ENCODE data around the gene PECR. TPM values are rescaled to one million over a fixed set of nuclear protein-coding genes. Genes with fewer than 3 reads are reported as not detected.

The PECR gene
- total RNA-seq, 1 donor from 2014 or later, result 21.2 TPM

- Histone ChIP-seq H3K27ac (peak overlapping the region; percentile 51), H3K9ac (no peak overlapping the region), H4K20me1 (ENCODE audit: low read depth) (peaks cover 24% of the 10 kb centered on the region), H3K36me3 (peaks cover 61% of the 10 kb centered on the region), H3K27me3 (no peaks in the 10 kb centered on the region), H2AFZ (replicated peaks) (no peak overlapping the region), H3K9me3 (ENCODE audit: low read depth) (no peaks in the 10 kb centered on the region), H3F3A (ENCODE audit: low read depth) (peaks cover 48% of the 10 kb centered on the region), H3K4me1 (peaks cover 46% of the 10 kb centered on the region), H3K79me2 (ENCODE audit: low read depth) (peaks cover 100% of the 10 kb centered on the region), H3K4me3 (no peak overlapping the region), H3K4me2 (no peak overlapping the region)
- no peak overlapping the region for H3K4me3 Mint-ChIP-seq
- DNase-seq (ENCODE audit: low spot score), result no peak
- H3K27me3 Mint-ChIP-seq (ENCODE audit: insufficient read depth, low read depth), result no peaks in the 10 kb centered on the region
- TF ChIP-seq EZH2 (IDR thresholded peaks at IDR 0.05) (no peak), EZH2phosphoT487 (IDR thresholded peaks at IDR 0.05) (no peak), CTCF (IDR thresholded peaks at IDR 0.05) (no peak)
- peaks cover 37% of the 10 kb centered on the region for H3K4me1 Mint-ChIP-seq
- H3K9me3 Mint-ChIP-seq, result no peaks in the 10 kb centered on the region
- H3K36me3 Mint-ChIP-seq, result peaks cover 55% of the 10 kb centered on the region
- no peak overlapping the region for H3K27ac Mint-ChIP-seq
Measured at GRCh38 chr2:216121255-216121654, 39.6 kb upstream of the PECR start.

- Mint-ChIP-seq H3K4me1 (peaks cover 48% of the 10 kb centered on the region), H3K27ac (peak overlapping the region; percentile 16), H3K4me3 (peak overlapping the region; percentile 67), H3K27me3 (ENCODE audit: insufficient read depth, low read depth) (peaks cover 4% of the 10 kb centered on the region), H3K9me3 (no peaks in the 10 kb centered on the region), H3K36me3 (peaks cover 53% of the 10 kb centered on the region)
- no peaks in the 10 kb centered on the region for H3K9me3 ChIP-seq (ENCODE audit: low read depth)
- peaks cover 24% of the 10 kb centered on the region for H4K20me1 ChIP-seq (ENCODE audit: low read depth)
- H3F3A ChIP-seq (ENCODE audit: low read depth), result peaks cover 52% of the 10 kb centered on the region
- no peak overlapping the region for H3K9ac ChIP-seq
- no peaks in the 10 kb centered on the region for H3K27me3 ChIP-seq
- H2AFZ ChIP-seq (replicated peaks), result no peak overlapping the region
- peaks cover 100% of the 10 kb centered on the region for H3K79me2 ChIP-seq (ENCODE audit: low read depth)
- H3K27ac ChIP-seq, result peak overlapping the region; percentile 74
- TF ChIP-seq EZH2phosphoT487 (IDR thresholded peaks at IDR 0.05) (no peak), EZH2 (IDR thresholded peaks at IDR 0.05) (no peak), CTCF (IDR thresholded peaks at IDR 0.05) (no peak)
- no peak for DNase-seq (ENCODE audit: low spot score)
- H3K4me3 ChIP-seq, result peak overlapping the region; percentile 33
- H3K4me1 ChIP-seq, result peaks cover 59% of the 10 kb centered on the region
- peaks cover 51% of the 10 kb centered on the region for H3K36me3 ChIP-seq
- H3K4me2 ChIP-seq, result peak overlapping the region; percentile 74
Measured at GRCh38 chr2:216119986-216120385, 38.4 kb upstream of the PECR start.

- Mint-ChIP-seq H3K27ac (peak overlapping the region; percentile 59), H3K27me3 (ENCODE audit: insufficient read depth, low read depth) (peaks cover 5% of the 10 kb centered on the region), H3K36me3 (peaks cover 47% of the 10 kb centered on the region), H3K4me1 (peaks cover 56% of the 10 kb centered on the region), H3K4me3 (no peak overlapping the region), H3K9me3 (no peaks in the 10 kb centered on the region)
- H3K4me3 ChIP-seq, result peak overlapping the region; percentile 33
- no peak for TF ChIP-seq EZH2 (IDR thresholded peaks at IDR 0.05)
- no peak for TF ChIP-seq CTCF (IDR thresholded peaks at IDR 0.05)
- TF ChIP-seq EZH2phosphoT487 (IDR thresholded peaks at IDR 0.05), result peak; percentile 24
- H3K27me3 ChIP-seq, result no peaks in the 10 kb centered on the region
- peak overlapping the region; percentile 74 for H3K4me2 ChIP-seq
- no peaks in the 10 kb centered on the region for H3K9me3 ChIP-seq (ENCODE audit: low read depth)
- peaks cover 22% of the 10 kb centered on the region for H4K20me1 ChIP-seq (ENCODE audit: low read depth)
- H3K4me1 ChIP-seq, result peaks cover 64% of the 10 kb centered on the region
- H3K36me3 ChIP-seq, result peaks cover 44% of the 10 kb centered on the region
- H3K27ac ChIP-seq, result peak overlapping the region; percentile 92
- H3K9ac ChIP-seq, result peak overlapping the region; percentile 28
- peaks cover 93% of the 10 kb centered on the region for H3K79me2 ChIP-seq (ENCODE audit: low read depth)
- H3F3A ChIP-seq (ENCODE audit: low read depth), result peaks cover 57% of the 10 kb centered on the region
- DNase-seq (ENCODE audit: low spot score), result peak; percentile 83
- no peak overlapping the region for H2AFZ ChIP-seq (replicated peaks)
Measured at GRCh38 chr2:216119146-216119545, 37.5 kb upstream of the PECR start.

Data from neural progenitor cell (in vitro differentiated cells).